ENCODE results near the gene SORCS3. TPM values are rescaled to one million over a fixed set of nuclear protein-coding genes. Genes with fewer than 3 reads are reported as not detected.

The SORCS3 gene
- total and polyA plus RNA-seq, 10 of the 15 experiments (the other 5 are each of a cell fraction or from before 2014, with no cell fraction given) = 0.01 to 0.04 (median 0.02) TPM; not detected in 7

- no peak for TF ChIP-seq ZNF207 (IDR thresholded peaks at IDR 0.05; ENCODE audit: borderline replicate concordance)
- TF ChIP-seq SMAD1 (IDR thresholded peaks at IDR 0.05; ENCODE audit: low read depth, partially characterized antibody) = no peak
- TF ChIP-seq SREBF1 (IDR thresholded peaks at IDR 0.05; ENCODE audit: low read length) = no peak
- no peak for TF ChIP-seq SUPT20H (IDR thresholded peaks at IDR 0.05; ENCODE audit: borderline replicate concordance, control insufficient read depth, low read depth, low read length)
- no peak for TF ChIP-seq TCF12 (IDR thresholded peaks at IDR 0.05; ENCODE audit: low read depth, low read length)
Observed at GRCh38 chr10:104903433-104903832, 262.3 kb downstream of the SORCS3 start (continued).

GRCh38 chr10:104904753-104905323 is 263.7 kb downstream of the SORCS3 start:
- ATAC-seq = no peak
- FAIRE-seq = no peak
- Histone ChIP-seq H3K9ac (ENCODE audit: control insufficient read depth, insufficient read depth, low read length) (no peak overlapping the region), H3K9me3 (replicated peaks; ENCODE audit: control insufficient read depth, insufficient read depth, low read length) (no peaks in the 10 kb centered on the region), H3K4me2 (ENCODE audit: control insufficient read depth, insufficient read depth) (no peak overlapping the region), H3K4me1 (ENCODE audit: control insufficient read depth, insufficient read depth, low read length) (no peaks in the 10 kb centered on the region), H3K4me3 (no peak overlapping the region), H3K27me3 (replicated peaks in 1 of 2; ENCODE audit: control insufficient read depth in 2 of 2, insufficient read depth in 2 of 2, low read length in 1 of 2) (no peaks in the 10 kb centered on the region; a peak in 1 of 4 replicates), H2AFZ (ENCODE audit: control insufficient read depth, low read depth, low read length) (no peak overlapping the region), H4K20me1 (ENCODE audit: control insufficient read depth, insufficient read depth) (no peaks in the 10 kb centered on the region), H3K79me2 (ENCODE audit: control insufficient read depth, insufficient read depth, low read length) (no peaks in the 10 kb centered on the region), H3K36me3 (ENCODE audit: control insufficient read depth in 2 of 2, insufficient read depth in 2 of 2, low read length in 1 of 2) (no peaks in the 10 kb centered on the region), H3K27ac (ENCODE audit: control insufficient read depth, insufficient read depth) (no peak overlapping the region)
- SMC1A ChIA-PET (ENCODE audit: uncharacterized antibody, unreplicated experiment) = no interaction called here
- in situ Hi-C loops (cut with MboI) = no loop called here
- intact Hi-C loops (cut with micrococcal nuclease; ENCODE audit: unreplicated experiment) = no loop called here
- no TSS peak for BruUV-seq (replicated peaks)
- RAD21 ChIA-PET (ENCODE audit: unreplicated experiment) = no interaction called here
- CTCF ChIA-PET = no interaction called here
- POLR2A ChIA-PET = no interaction called here
- WGBS (ENCODE audit: insufficient coverage, insufficient replicate concordance, low lambda C conversion rate, missing lambda C conversion rate) = 19% methylated on average over 5 of the region's 5 CpGs
- DNase-seq (ENCODE audit: low read depth, low spot score) = no peak
- TF ChIP-seq NR2C1 (IDR thresholded peaks at IDR 0.05) (no peak), ZSCAN29 (IDR thresholded peaks at IDR 0.05) (no peak), NR2F1 (conservative IDR thresholded peaks at IDR 0.05) (no peak), MTA2 (IDR thresholded peaks at IDR 0.05; ENCODE audit: low read depth) (no peak), RELB (IDR thresholded peaks at IDR 0.05; ENCODE audit: low read depth) (no peak), NKRF (conservative IDR thresholded peaks at IDR 0.05) (no peak), HDAC6 (IDR thresholded peaks at IDR 0.05; ENCODE audit: unreplicated experiment) (no peak), RFX5 (IDR thresholded peaks at IDR 0.05; ENCODE audit: low read depth, low read length) (no peak), CBX5 (IDR thresholded peaks at IDR 0.05; ENCODE audit: low read depth) (no peak), GABPA (IDR thresholded peaks at IDR 0.05; ENCODE audit: low read depth) (no peak), MLLT1 (IDR thresholded peaks at IDR 0.05) (no peak)
- TF ChIP-seq, protein P1, sequence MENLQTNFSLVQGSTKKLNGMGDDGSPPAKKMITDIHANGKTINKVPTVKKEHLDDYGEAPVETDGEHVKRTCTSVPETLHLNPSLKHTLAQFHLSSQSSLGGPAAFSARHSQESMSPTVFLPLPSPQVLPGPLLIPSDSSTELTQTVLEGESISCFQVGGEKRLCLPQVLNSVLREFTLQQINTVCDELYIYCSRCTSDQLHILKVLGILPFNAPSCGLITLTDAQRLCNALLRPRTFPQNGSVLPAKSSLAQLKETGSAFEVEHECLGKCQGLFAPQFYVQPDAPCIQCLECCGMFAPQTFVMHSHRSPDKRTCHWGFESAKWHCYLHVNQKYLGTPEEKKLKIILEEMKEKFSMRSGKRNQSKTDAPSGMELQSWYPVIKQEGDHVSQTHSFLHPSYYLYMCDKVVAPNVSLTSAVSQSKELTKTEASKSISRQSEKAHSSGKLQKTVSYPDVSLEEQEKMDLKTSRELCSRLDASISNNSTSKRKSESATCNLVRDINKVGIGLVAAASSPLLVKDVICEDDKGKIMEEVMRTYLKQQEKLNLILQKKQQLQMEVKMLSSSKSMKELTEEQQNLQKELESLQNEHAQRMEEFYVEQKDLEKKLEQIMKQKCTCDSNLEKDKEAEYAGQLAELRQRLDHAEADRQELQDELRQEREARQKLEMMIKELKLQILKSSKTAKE (IDR thresholded peaks at IDR 0.05; ENCODE audit: low read depth, poor library complexity, severe bottlenecking) = no peak

All from GM12878 (cell line).